Neutrophil (primary cell): ENCODE measurements around the gene SAMD1.
"Not testable (repeated sequence)": the region's sequence is repeated elsewhere in the genome, so short reads cannot be mapped to it uniquely, and the experiment has no call there.

ENCODE experiments used
- H3K27ac ChIP-seq: fragments of 200-600 bp; sonication (generic); 2 replicates; pipeline ENCODE4 v1.5.1; 2016; ENCODE audit warnings: mild to moderate bottlenecking, moderate library complexity
- H3K27me3 ChIP-seq: fragments of 200-600 bp; sonication (generic); 2 replicates; pipeline ENCODE4 v1.6.0; 2016; ENCODE audit warnings: mild to moderate bottlenecking
- H3K36me3 ChIP-seq: fragments of 200-600 bp; sonication (generic); 2 replicates; pipeline ENCODE4 v1.5.1; 2017
- H3K4me1 ChIP-seq, 2 experiments: fragments of 200-600 bp in 1 of 2; sonication (generic) in 1 of 2; 1 replicate in 1 of 2; 2 replicates in 1 of 2; pipeline versions ENCODE4 v1.5.1 to v1.6.1; 2013 to 2016; ENCODE audit warnings: low read depth in 1 of 2, low read length in 1 of 2, mild to moderate bottlenecking in 1 of 2, moderate library complexity in 1 of 2; ENCODE audit not compliant: control insufficient read depth in 1 of 2, insufficient read depth in 1 of 2
- H3K4me3 ChIP-seq, 2 experiments: fragments of 200-600 bp in 1 of 2; sonication (generic) in 1 of 2; 1 replicate in 1 of 2; 2 replicates in 1 of 2; pipeline ENCODE4 v1.5.1; 2013 to 2016; ENCODE audit warnings: low read depth in 1 of 2, low read length in 1 of 2, mild to moderate bottlenecking in 1 of 2, moderate library complexity in 1 of 2
- H3K9me3 ChIP-seq: fragments of 200-600 bp; sonication (generic); 2 replicates; pipeline ENCODE4 v1.5.1; 2016
- CTCF ChIP-seq: fragments of 200-600 bp; sonication (generic); IDR thresholded peaks from 2 replicates; pipeline ENCODE4 v1.5.1; 2016; ENCODE audit warnings: antibody characterized with exemption

Gene SAMD1

GRCh38 chr19:14051980-14052379 is 38.6 kb downstream of the SAMD1 start:
- H3K4me1 ChIP-seq = no peaks in the 10 kb centered on the region
- H3K9me3 ChIP-seq = no peaks in the 10 kb centered on the region
- H3K36me3 ChIP-seq = no peaks in the 10 kb centered on the region
- no peak for TF ChIP-seq CTCF
- H3K27ac ChIP-seq = no peak overlapping the region
- H3K27me3 ChIP-seq = peaks cover 39% of the 10 kb centered on the region
- H3K4me3 ChIP-seq = no peak overlapping the region

GRCh38 chr19:14050961-14051360 is 39.6 kb downstream of the SAMD1 start:
- H3K27ac ChIP-seq, H3K4me1 ChIP-seq, H3K36me3 ChIP-seq, H3K4me3 ChIP-seq, H3K9me3 ChIP-seq: not testable (repeated sequence)
- H3K27me3 ChIP-seq = peaks cover 29% of the 10 kb centered on the region

GRCh38 chr19:14050512-14050911 is 40.0 kb downstream of the SAMD1 start:
- H3K4me1 ChIP-seq = no peaks in the 10 kb centered on the region

GRCh38 chr19:14048443-14049153 is 42.0 kb downstream of the SAMD1 start:
- H3K27me3 ChIP-seq = peaks cover 5% of the 10 kb centered on the region
- H3K4me1 ChIP-seq = no peaks in the 10 kb centered on the region
- H3K4me3 ChIP-seq = no peak overlapping the region
- H3K36me3 ChIP-seq = no peaks in the 10 kb centered on the region
- H3K27ac ChIP-seq = no peak overlapping the region
- TF ChIP-seq CTCF = peak; percentile 93
- no peaks in the 10 kb centered on the region for H3K9me3 ChIP-seq

More at GRCh38 chr19:14050512-14050911, 40.0 kb downstream of the SAMD1 start:
- no peaks in the 10 kb centered on the region for H3K36me3 ChIP-seq
- TF ChIP-seq CTCF = no peak
- no peak overlapping the region for H3K4me3 ChIP-seq
- H3K27ac ChIP-seq = no peak overlapping the region
- H3K27me3 ChIP-seq = peaks cover 24% of the 10 kb centered on the region
- H3K9me3 ChIP-seq = no peaks in the 10 kb centered on the region

- H3K36me3 ChIP-seq, H3K4me3 ChIP-seq, H3K4me1 ChIP-seq, H3K27ac ChIP-seq, H3K9me3 ChIP-seq, H3K27me3 ChIP-seq: not testable (repeated sequence)
Observed at GRCh38 chr19:14047866-14048265, 42.7 kb downstream of the SAMD1 start.

- H3K36me3 ChIP-seq, H3K4me3 ChIP-seq, H3K4me1 ChIP-seq, H3K9me3 ChIP-seq, H3K27me3 ChIP-seq: not testable (repeated sequence)
- peak overlapping the region; percentile 36 for H3K27ac ChIP-seq
- TF ChIP-seq CTCF = peak; percentile 17
Observed at GRCh38 chr19:14042659-14043608, 47.6 kb downstream of the SAMD1 start.
